H54 (cell line): ENCODE measurements around the gene JUNB.

ENCODE experiments used
- DNase-seq: peaks from one replicate; pipeline ENCODE4 v3.0.0; 2011; ENCODE audit warnings: low spot score, mixed read lengths; ENCODE audit not compliant: insufficient read length
- FAIRE-seq: peaks from 3 replicates; lab custom pipeline; 2011; peaks lifted over from hg19 to GRCh38; lab: Jason Lieb, UNC
- POLR2A ChIP-seq: IDR thresholded peaks from 2 replicates; pipeline ENCODE4 v1.6.1; 2011; ENCODE audit warnings: low read depth, mild to moderate bottlenecking, low read length

Gene JUNB

GRCh38 chr19:12833418-12833737 is 42.1 kb downstream of the JUNB start:
- TF ChIP-seq POLR2A: no peak
- no peak for FAIRE-seq
- DNase-seq: no peak

GRCh38 chr19:12833738-12834565 is 42.7 kb downstream of the JUNB start:
- FAIRE-seq: no peak
- DNase-seq: no peak
- TF ChIP-seq POLR2A: no peak

- DNase-seq: no peak
- FAIRE-seq: no peak
- no peak for TF ChIP-seq POLR2A
Measured at GRCh38 chr19:12834566-12834943, 43.3 kb downstream of the JUNB start, which contains the start of gene RTBDN. RTBDN (minus strand) TSS chr19:12834579; CDS start chr19:12829979, 4,600 bp downstream.

GRCh38 chr19:12834976-12835757 is 43.9 kb downstream of the JUNB start:
- FAIRE-seq (no peak), DNase-seq (no peak)
- no peak for TF ChIP-seq POLR2A

GRCh38 chr19:12836529-12836863 is 45.2 kb downstream of the JUNB start:
- FAIRE-seq (no peak), DNase-seq (no peak)
- no peak for TF ChIP-seq POLR2A

GRCh38 chr19:12837225-12837624 is 45.9 kb downstream of the JUNB start:
- DNase-seq: no peak
- no peak for TF ChIP-seq POLR2A
- no peak for FAIRE-seq

GRCh38 chr19:12838182-12838885 is 47.0 kb downstream of the JUNB start, which contains the start of gene MAST1:
MAST1 (plus strand) TSS chr19:12838515; CDS start chr19:12838573, 58 bp downstream.
- TF ChIP-seq POLR2A: no peak
- peak; percentile 73 for DNase-seq
- no peak for FAIRE-seq

GRCh38 chr19:12838886-12839756 is 47.8 kb downstream of the JUNB start:
- no peak for TF ChIP-seq POLR2A
- FAIRE-seq (no peak), DNase-seq (no peak)

GRCh38 chr19:12840091-12841079 is 49.1 kb downstream of the JUNB start:
- DNase-seq (peak; percentile 66), FAIRE-seq (peak; percentile 41)
- no peak for TF ChIP-seq POLR2A

GRCh38 chr19:12841094-12841493 is 49.8 kb downstream of the JUNB start:
- no peak for FAIRE-seq
- DNase-seq: no peak

GRCh38 chr19:12842511-12842910 is 51.2 kb downstream of the JUNB start:
- FAIRE-seq: no peak
- DNase-seq: no peak
- TF ChIP-seq POLR2A: no peak

More at GRCh38 chr19:12841094-12841493, 49.8 kb downstream of the JUNB start:
- no peak for TF ChIP-seq POLR2A
